HK-2 (cell line): ENCODE results near the gene TXNRD1.
"Not testable (repeated sequence)": the region's sequence is repeated elsewhere in the genome, so short reads cannot be mapped to it uniquely, and the experiment has no call there.

Experiments used
- DNase-seq: peaks from one replicate; pipeline ENCODE4 v3.0.0-alpha.2; 2018; ENCODE audit not compliant: unreplicated experiment

Gene TXNRD1

DNA sequence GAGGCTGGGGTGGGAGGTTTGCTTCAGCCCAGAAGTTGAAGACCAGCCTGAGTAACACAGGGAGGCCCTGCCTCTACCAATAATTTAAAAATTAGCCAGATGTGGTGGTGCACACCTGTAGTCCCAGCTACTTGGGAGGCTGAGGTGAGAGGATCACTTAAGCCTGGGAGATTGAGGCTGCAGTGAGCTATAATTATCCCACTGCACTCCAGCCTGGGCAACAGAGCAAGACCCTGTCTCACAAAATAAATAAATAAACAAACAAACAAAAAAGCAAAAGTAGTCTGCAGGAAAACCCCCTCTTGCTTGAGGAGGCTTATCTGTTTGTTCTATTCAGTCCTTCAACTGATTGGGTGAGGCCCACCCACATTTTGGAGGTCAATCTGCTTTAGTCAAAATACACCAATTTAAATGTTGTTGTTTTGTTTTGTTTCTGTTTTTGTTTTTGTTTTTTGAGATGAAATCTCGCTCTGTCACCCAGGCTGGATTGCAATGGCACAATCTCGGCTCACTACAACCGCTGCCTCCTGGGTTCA is 24.9 kb upstream of the TXNRD1 start:
- DNase-seq = no peak

DNA sequence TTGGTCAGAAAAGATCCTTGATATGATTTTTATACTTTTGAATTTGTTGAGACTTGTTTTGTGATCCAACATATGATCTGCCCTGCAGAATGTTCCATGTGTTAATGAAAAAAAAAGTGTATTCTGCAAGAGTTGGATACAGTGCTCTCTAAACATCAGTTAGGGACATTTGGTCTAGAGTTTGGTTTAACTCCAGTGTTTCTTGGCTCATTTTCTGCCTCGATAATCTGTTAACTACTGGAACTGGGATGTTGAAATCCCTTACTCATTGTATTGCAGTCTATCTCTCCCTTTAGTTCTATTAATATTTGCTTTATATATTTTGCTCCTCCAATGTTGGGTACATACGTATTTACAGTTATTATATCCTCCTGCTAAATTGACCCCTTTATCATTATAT is 18.3 kb upstream of the TXNRD1 start:
- no peak for DNase-seq

DNA sequence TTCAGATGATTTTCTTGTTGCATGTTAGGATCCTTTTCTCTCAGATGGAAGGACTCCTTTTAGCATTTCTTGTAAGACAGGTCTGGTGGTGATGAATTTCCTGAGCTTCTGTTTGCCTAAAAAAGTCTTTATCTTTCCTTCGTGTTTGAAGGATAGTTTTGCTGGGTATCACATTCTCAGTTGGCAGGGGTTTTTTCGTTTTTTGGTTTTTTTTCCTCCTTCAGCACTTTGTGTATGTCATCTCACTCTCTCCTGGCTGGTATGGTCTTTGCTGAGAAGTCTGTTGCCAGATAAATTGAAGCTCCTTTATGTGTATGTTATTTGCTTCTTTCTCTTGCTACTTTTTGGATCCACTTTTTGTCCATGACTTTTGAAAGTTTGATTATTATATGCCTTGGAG is 15.6 kb upstream of the TXNRD1 start:
- no peak for DNase-seq

DNA sequence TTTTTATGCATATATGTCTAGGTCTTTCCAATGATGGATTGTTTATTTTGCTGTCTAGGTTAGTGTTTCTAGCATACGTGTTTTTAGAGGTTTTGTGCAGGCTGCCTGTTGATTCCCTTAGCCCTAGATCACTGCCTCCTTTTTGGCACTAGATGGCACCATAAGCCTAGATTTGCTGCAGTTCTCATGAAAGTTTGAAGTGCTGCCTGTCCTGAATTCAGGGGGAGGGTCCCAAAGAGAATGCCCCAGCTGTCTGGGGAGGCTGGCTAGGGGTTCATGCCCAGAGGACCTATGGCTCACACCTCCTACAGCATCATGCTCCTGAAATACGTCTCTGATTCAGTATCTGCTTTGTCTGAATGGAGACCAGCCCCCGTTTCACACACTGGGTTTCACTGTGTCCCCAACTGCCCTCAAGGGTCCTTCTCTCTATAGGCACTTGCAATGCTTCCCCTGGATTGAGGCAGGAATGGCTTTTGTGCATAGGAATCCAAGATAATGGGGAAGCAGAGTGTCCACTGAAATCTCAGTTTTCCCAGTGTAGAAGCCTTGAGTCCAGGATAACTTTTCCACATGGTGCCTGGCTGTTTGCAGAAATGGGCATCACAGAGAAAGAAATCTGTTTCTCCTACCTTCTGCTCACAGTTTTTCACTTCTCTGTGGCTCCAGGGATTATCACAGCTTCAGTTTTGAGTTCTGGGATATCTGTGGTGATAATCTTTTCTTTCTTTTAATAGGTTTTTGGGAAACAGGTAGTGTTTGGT is 14.2 kb upstream of the TXNRD1 start:
- DNase-seq = peak; percentile 38

DNA sequence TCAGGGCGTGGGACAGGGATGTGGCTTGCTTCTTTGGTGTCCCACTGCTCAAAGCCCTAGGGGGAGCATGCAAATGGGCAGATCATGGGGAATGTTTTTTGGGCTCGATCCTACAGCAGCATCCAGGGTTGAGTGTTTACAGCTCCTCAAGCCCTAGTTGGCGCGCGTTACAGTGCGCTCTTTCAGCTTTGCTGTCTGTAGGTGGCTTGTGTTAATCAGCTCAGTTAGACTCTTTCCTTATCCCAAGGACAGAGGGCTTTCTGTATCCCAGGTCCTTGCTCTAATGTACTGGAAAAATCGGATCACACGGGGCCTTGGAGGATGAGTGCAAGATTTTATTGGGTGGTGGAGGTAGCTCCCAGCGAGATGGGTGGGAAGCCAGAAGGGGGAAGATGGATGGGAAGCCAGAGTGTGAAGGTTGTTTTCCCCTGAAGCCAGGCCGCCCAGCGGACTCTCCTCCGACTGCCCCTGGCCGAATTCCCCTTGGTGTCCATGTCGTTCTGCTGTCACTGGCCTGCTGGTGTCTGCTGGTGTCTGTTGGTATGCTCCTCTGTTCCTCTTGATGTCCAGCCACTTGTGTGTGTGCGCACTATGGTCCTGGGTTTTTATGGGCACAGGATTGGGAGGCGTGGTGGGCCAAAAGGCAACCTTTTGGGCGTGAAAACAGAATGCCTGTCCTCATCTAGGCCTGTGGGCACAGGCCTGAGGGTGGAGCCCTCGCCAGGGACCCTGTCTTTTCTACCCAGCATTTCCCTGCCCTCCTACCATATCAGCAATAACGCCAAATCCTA is 10.7 kb upstream of the TXNRD1 start:
- no peak for DNase-seq

DNA sequence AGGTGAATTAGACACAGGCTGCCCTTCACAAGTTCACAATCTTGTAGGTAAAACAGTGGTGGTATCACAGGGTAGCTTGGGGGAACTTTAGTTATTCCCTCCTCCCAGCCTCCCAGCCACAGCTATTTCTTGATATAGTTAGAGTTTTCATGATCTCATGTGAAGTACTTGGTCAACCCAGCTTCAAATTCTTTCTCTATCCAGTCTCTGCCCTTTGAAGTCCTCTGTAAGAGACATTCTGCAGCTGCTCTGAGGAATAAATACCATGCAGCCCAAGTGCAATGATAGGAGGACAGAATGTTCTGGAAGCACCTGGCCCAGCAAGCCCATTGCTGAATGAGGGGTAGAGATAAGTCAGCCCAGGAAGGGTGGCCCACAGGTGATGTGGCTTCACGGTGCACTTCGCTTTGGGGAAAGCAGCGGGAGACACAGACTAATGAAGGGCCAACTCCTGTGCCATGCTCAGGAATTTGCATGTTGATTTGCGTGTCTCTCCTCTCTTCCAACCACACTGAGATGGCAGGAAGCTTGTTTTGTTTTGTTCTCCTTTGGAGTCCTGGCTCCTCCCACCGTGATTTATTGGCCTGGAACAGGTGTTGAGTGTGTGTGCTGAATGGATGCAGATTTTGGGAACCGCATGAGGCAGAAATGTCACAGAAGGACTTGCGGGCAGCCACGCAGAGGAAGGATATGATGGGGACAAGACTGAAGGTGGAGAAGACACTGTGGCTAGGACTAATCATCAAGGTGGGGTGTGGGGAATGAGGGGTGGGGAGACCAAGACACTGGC is 8.0 kb upstream of the TXNRD1 start:
- no peak for DNase-seq

DNA sequence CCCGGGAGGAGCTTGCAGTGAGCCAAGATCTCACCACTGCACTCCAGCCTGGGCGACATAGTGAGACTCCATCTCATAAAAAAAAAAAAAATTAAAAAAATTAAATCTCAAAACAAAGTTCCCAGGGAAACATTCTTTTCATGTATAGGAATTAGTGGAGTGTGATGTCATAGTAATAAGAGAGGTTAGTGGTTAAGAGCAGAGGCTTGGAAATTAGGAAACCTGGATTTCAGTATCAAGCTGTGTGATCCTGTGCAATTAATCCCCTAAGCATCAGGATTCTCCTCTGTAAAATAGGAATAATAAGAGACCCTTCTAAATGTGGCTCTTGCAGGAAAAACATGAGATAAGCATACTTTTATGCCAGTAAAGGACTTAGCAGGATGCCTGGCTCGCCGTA is 3.1 kb upstream of the TXNRD1 start:
- DNase-seq = no peak

DNA sequence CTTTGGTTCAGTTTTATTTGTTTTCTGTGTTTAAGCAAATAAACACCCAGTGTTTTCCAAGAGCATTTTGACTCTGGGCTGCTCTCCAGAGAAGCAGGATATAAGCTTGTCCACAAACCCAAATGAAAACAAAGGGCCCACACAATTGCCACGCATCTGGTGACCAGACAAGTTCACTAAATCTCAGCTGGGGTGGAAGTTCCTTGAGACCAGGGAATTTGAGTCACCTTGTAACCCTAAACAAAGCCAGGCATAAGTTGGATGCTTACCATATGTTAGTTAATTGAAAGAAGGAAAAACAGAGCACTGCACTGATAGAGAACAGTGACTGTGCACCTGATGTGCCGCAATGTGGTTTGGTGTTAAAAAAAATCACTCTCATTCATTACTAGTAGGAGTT is 1.6 kb upstream of the TXNRD1 start:
- DNase-seq = no peak

DNA sequence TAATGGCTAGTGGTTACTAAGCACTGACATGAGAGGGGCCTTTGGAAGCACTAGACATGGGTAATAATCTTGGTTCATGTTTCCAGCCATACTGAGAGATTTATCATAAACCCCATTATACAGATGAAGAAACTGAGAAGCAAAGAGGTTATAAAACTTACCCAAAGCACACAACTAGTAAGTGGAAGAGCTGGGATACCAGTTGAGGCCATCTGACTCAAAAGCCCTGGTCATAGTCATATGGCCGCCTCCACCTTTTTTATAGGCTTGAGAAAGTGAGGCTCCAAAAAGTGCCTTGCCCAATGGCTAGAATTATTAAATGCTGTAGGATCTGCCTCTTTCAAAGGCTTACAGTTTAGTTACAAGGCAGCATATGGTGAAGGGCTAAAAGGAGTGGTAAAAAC is 944 bp downstream of the TXNRD1 start:
- no peak for DNase-seq

DNA sequence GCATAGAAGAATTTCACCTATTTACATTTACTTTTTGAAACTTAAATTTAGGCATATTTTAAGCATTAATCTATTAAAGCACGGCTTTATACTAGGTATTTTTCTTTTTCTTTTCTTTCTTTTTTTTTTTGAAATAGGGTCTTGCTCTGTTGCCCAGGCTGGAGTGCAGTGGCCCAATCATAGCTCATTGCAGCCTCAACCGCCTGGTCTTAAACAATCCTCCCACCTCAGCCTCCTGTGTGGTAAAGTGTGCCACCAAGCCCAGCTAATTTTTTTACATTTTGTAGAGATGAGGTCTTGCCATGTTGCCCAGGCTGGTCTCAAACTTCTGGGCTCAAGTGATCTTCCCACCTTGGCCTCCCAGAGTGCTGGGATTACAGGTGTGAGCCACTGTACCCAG is 2.9 kb downstream of the TXNRD1 start:
- not testable (repeated sequence) for DNase-seq

DNA sequence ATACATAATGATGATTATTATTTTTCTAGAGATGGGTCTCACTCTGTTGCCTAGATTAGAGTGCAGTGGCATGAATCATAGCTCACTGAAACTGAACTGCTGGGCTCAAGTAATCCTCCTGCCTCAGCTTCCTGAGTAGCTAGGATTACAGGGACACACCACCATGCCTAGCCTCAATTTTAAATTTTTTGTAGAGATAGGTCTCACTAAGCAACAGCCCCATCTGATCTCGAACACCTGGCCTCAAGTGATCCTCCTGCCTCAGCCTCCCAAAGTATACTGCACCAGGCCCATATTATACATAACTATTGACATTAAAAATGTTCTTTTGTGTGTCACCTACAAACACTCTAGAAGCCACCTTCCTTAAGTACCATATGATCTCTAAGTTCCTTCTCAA is 3.4 kb downstream of the TXNRD1 start:
- DNase-seq = no peak

DNA sequence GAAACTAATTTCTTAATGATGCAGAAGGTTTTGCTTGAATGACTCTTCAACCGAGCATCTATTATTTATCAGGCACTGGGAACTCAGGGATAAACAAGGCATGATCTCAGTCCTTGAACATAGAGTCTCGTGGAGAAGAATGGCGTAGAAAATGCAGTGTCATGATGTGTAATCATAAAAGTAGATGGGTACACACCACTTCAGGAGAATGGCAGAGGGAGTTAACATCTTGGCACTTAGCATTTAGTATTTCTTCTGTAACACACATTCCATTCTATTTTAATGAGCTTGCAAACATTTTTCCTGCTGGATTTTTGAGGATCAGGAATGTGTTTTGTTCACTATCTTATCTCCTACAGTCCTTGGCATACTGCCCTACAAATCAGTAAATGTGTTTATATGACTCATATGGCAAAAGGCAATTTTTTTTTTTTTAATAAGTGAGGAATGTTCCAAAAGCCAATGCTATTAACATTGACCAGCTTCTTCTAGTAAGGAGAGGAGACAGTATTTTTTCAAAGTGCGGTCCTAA is 3.8 kb downstream of the TXNRD1 start:
- DNase-seq = no peak

DNA sequence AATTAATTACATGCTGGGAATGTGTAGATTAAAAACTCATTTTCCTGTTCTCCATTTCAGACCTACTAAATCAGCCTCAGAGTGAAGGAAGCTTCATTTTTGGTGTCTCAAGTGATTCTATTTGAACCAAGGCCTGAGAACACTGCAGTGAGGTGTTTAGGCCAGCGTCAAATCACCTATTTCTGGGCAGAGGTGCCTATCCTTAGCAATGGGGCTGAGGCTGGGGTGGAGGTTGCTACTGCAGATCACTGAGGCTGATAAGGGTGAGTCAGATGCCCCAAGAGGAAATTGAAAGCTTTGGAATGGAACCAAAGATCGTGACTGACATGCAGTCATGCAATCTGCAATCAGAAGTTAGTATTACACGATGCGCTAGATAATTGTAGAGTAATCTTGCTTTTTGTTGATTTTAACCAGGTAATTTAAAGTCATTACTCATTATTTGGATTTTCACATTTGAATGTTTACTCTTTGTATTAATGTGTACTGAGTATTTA is 4.4 kb downstream of the TXNRD1 start:
- peak; percentile 64 for DNase-seq

DNA sequence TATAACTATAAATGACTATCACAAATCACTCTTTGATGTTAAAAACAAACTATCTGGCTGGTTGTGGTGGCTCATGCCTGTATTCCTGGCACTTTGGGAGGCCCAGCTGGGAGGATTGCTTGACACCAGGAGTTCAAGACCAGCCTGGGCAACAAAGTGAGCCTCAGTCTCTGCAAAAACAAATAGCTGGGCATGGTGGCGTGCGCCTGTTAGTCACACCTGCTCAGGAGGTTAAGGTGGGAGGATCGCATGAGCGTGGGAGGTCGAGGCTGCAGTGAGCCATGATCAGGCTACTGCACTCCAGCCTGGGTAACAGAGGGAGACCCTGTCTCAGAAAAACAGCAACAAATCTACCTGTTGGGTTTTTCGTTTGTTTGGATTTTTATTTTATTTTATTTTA is 5.4 kb downstream of the TXNRD1 start:
- DNase-seq = no peak

DNA sequence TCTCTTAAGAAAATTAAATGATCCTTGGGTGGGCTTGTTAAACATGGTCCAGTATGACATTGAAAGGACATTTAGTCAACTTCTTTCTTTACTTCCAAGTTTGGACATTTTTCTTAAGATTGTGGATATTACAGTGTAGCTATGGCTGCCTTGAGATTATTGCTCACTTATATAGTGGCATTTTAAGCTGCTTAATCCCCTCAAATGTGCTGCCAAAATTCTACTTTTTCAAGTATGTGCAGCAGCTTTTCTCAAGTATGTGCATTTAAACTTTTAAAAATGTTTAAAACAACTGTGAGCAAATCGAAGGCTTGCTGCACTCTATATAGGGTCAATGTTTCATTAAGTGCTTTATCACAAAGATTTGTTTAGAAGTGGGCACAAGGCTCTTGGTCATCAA is 7.4 kb downstream of the TXNRD1 start:
- no peak for DNase-seq

DNA sequence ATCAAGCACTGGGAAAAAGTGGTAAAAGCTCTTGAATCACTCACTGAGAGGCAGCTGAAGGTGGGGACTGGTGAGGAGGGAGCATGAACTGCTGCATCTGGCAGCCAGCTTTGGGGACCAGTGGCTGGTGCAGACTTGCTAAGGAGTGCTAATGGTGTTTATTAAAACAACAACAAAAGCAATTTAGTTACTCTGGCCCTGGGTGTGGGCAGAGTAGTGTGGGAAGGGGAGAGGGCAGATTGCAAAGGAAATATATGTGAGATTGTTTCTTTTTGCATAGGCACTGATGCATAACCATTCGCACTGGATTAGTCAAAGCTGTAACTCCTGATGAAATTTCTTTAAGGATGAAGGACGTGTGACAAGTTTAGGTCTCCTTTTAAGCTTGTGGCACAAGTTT is 8.1 kb downstream of the TXNRD1 start:
- no peak for DNase-seq

DNA sequence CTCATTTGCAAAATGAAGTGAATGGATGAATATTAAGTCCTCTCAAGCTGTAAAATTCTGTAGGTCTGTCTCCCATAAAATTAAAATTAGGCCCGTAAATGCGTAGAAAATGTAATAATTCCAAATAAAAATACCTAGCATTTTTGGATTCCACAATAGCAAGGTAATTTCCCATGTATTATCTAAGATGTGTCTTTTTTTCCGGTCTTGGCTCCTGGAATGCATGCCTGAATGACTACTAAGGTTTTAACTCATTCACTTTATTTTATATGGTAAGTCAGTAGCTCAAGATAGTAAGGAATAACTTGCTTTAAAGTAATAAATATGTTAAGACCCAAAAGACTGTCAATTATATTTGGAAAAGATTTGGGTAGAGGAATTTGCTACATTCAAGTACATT is 11.1 kb downstream of the TXNRD1 start:
- no peak for DNase-seq

DNA sequence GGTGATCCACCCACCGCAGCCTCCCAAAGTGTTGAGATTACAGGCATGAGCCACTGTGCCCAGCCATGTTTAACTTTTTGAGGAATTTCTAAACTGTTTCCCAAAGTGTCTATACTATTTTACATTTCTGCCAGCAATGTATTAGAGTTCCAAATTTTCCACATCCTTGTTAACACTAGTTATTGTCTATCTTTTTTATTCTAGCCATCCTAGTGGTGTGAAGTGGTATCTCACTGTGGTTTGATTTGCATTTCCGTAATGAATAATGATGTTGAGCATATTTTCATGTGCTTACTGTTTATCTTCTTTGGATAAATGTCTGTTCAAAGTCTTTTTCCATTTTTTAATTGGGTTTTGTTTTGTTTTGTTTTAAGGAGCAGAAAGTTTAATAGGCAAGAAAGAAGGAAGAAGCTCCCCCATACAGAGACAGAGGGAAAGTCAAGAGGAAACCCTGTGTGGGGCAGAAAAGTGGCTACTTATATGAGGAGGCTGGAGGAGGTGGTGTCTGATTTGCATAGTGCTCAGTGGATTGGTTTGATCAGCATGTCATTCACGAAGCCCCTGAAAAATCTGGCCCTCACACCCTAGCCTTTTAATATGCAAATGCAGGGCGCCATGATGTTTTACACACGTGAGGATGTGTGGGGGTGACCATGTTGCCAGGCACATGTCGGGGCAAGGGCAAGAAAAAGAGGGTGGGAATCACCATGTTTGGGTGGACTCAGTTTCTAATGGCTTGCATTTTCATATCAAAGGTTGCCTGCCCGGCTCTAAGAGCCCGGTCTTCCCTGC is 14.9 kb downstream of the TXNRD1 start:
- DNase-seq = no peak

DNA sequence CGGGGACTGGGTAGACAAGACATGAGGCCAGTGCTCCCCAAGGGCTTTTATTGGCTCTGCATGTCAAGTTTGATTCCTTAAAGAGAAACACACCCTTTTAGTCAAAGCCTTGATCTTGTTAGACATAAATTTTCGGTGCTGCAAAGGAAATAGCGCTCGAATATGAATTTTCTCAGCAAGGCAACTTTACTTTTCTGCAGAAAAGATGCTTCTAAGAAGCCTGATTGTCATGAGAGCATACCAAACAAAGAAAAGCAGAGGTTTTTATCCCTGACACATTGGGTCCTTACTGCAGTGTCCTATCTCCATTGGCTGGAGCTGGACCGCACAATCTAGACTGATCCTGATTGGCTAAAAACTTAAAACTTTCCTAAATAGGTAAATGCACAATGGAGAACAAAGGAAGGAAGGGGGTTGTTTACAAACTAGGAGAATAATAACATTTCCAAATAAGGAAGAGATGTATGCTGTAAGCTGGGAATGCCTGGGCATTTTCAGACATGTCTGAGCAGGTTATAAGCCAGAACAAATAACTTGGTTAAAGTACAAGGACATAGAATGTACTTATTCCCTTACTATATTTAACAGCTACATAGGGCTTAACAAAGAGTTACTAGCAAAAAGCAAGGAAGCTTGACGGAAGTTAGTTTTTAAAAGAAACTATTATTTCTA is 17.2 kb downstream of the TXNRD1 start:
- no peak for DNase-seq

DNA sequence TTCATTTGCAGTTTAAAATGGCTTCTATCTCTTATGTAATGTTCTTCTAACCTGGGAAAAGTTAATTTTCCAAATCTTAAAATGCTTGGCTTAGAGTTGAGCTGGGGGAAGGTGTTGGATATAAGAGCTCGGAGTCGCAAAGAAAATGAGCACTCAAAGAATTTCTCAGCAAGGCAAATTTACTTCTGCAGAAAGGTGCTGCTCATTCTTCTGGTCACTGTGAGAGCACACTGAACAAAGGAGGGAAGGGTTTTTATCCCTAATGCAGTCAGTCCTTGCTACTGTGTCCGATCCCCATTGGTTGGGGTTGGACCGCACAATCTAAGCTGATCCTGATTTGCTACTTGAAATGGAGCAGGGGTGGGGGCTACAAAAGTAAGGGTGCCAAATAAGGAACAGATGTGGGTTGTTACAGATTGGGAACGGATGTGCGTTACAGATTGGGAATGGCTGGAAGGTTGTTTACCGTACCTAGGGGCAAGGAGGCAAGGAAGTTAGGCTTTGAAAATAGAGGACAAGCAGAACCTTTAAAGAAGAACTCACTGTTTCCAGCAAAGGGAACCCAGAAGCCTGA is 19.4 kb downstream of the TXNRD1 start:
- no peak for DNase-seq
